ENCODE results near the gene ARHGEF12.

Gene ARHGEF12

DNA sequence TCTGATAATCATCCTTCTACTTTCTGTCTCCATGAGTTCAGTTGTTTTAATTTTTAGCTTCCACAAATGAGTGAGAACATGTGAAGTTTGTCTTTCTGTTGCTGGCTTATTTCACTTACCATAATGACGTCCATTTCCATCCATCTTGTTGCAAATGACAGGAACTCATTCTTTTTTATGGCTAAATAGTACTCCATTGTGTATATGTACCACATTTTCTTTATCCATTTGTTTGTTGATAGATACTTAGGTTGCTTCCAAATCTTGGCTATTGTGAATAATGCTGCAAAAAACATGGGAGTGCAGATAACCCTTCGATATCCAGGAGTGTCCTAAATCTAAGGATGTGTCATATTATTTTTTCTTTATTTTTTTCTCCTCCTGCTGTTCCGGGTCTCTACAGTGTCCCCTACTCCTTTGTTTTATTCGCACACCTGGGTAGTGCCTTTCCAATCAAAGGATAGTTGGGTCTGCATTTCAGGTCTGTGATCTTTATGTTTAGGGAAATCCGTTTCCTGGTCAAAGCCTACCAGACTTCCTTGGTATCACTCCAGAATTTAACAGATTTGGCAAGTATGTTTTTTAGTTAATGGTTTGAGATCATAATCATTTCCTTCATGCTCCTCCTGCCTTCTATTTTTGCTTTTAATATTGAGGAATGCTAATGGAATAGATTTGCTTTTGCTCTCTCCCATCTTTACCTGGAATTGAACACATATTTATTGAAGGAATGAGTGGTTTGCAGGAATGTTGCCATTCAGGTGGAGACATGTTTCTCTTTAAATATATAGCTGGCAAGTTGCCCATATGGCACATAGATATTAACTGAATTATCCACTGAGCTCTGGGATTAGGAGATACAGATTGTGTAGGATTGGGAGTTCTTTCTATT is 53.7 kb downstream of the ARHGEF12 start:
- no peak for DNase-seq

DNA sequence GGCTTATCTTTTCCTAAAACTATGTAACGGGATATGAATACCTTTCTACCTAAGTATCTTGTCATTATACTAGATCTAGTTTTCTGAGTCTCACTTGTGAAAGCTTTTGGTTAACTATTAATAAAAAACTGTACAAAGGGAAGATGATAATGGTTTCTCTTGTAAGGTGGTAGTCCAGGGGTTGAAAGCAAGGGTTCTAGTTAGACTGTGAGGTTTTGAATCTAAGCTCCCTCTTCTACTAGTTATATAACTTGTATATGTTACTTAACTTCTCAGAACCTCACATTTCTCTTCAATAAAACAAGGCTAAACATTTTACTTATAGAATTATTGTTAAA is 54.3 kb downstream of the ARHGEF12 start:
- DNase-seq, result no peak

DNA sequence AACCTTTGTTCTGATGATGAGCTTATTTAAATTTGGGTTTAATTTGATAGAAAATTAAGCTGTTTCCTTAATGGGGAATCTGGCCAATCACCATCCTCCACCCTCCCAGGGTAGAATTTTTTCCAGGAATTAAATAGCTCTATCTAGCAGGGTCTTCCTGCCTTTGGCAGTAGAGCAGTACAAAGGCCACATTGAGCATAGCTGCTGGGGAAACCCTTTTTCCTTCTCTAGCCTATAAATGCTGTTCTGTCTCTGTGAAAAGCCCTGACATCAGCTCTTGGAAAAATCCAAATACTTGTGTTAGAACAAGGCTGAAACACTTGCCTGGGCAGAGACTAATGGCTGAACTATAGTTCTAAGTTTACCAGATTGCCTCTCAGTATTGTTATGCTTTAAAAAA is 55.1 kb downstream of the ARHGEF12 start:
- DNase-seq, result no peak

DNA sequence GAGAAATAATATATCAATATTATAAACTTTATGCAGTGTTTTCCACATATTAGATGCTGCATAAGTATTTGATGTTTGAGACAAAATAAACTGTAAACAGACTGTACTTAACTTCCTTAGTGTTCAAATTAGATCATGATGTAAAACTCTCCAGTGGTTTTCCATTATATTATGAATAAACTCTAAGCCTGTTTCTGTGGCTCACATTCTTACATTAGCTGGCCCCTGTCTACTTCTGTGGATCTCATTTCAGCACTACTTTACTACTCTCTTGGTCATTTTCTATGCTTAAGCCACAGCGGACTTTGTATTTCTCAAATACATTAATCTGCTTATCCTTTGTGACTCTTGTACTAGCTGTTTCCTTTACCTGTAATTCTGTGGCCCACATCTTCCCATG is 55.6 kb downstream of the ARHGEF12 start:
- no peak for DNase-seq

DNA sequence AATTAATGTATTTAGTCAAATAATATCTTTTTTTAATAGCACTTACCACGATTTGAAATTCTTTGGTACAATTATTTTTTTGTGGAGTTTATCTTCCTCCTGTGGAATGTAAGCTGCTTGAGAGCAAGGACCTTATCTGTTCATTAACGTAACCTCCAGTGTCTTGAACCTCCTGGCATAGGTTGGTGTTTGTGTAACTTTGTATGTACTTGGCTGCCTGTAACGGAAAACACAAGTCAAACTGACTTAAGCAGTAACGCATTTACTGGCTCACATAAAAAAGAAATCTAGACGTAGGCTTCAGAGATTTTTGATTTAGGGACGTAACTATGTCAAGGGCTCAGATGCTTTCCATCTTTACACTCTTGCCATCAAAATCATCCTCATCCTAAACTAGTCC is 56.1 kb downstream of the ARHGEF12 start:
- DNase-seq, result no peak

DNA sequence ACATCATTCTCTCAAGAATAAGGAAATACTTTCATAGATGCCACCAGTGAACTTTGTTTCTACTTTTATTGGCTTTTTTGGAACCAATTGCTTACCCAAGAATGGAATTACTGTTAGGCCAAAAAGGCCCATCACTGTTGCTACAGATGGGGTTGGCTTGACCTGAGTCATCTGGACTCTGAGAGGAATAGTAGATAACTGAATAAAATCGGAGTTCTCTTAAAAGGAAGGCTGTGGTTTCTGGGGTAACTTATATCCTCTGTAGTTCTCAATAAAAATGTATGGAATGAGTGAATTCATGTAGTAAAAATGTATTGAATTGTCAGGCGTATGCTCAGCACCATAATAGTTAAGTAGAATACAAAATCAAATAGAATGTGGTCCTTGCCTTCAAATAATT is 56.6 kb downstream of the ARHGEF12 start:
- no peak for DNase-seq

DNA sequence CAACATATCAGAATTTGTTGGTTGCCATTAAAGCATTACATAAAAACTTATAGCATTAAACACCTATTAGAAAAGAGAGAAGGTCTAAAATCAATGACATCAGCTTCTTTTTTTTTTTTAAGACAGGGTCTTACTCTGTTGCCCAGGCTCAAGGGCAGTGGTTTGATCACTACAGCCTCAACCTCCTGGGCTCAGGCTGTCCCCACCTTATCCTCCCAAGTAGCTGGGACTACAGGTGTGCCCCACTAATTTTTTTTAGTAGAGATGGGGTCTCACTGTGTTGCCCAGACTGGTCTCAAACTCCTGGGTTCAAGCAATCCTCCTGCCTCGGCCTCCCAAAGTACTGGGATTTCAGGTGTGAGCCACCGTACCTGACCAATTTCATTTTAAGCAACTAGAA is 57.9 kb downstream of the ARHGEF12 start:
- DNase-seq, result no peak

DNA sequence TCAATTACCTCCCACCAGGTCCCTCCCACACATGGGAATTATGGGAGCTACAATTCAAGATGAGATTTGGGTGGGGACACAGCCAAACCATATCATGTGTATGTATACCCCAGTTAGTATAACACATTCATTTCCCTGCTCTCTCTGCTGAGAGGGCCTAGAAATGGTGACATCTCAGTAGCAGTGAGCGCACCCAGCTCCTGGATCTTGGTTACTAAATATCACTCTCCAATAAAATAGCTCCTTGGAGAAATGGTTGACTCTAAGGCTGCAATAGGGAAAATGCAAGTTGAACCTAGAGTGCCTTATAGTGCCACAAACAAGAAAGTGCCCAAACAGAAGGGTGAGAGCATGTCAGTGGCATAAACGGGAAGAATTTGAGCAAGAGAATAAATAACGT is 59.6 kb downstream of the ARHGEF12 start:
- DNase-seq, result no peak

DNA sequence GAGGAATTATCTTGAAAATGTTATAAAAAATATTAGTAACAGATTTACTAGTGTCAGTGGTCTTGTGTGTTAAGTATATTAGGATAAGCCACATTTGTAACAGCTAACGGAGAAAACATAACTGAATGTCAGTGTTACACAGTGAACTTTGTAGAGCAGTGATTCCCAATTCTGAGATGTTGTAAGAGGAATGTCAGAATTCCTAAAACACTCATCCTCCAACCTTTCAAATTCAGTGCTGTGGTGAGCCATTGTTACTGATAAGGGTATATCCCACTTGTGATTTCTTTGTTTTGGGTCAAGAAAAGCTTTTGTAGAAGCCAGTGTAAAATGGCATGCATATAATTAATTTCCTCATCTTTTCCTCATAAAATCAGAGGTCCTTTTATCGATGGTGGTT is 61.9 kb downstream of the ARHGEF12 start:
- no peak for DNase-seq

DNA sequence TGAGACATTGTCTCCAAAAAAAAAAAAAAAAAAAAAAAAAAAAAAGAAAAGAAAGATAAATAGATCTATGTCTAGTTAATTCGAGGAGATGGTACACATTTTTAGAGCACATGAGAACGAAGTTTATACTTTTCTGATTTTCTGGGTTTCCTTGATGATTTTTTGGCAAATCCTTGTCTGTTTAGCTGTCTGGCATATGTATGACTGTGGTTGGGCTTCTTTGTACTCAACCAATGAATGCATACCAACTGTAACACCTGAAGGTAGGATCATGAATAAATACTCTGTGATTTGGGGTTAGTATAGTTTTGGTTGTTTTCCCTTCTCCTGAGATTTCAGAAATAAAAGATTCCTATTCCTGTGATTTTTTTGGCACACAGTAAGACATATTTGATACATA is 63.1 kb downstream of the ARHGEF12 start:
- no peak for DNase-seq

DNA sequence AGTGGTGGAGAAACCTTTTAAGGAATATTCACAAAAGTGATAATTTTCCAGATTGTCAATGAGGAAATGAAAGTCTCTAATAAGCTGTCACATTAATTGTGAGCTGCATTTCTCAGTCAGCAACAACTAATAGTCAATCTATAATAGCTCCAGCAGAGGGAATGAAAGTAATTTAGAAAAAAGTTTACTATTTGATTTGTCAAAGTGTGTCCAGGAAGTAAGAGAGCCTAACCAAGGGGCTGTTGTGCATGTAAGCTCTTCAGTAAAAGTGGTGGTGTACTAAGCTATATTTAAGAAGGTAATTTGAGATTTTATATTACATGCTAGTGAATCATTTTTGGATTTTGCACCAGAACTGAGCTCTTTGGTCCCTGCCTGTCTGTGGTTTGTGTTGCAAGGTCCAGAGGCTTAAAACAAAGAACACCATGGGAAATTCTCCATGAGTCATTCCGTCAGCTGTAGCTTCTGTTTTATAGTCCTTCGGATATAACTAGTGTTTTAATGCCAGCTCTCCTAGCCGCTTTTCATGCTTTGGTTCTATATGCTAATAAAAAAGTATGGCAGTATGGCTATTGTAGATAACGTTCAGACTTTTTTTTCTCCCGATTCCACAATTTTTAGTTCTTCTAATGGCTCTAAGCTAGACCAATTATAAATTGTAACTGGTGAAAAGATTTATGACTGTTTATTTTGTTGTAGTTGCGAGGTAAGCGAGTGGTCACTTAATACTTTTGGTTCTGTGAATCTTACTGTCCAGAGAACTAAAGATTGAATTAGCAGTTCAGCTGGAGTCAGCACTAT is 64.6 kb downstream of the ARHGEF12 start:
- DNase-seq, result no peak

DNA sequence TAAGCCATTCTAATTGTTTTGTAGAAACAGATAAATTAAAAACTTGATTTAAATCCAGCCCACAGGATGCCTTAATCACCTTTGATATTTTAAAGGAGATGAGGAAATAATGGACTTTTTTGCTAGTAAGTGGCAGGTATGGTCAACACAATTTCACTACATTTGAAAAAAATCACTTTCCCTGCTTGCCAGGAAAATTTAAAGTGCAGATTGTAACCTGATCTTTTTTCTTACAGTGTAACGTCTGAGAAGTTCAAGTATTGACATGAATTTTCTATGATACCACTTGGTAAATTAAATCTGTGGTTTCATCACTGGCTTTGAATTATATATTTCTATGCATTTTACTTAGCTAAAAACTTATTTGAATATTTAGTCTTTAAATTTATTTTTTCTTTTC is 65.3 kb downstream of the ARHGEF12 start:
- DNase-seq, result no peak

DNA sequence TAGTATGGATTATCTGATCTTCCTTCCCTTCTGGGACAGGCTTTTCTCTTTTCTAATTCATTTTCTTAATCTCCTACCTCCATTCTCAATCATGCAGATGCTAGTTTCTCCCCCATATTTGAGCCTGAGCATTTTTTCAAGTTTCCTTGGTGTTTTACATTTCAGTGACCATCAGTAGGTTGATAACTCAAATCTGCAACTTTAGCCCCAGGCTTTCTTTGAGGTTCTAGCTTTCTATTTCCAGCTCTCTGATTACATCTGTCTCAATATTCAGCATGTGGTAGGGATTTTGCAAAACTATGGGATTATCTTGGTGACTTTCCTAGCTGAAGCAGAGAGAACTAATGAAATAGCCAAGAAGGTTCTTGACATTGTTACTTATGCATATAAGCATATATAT is 67.8 kb downstream of the ARHGEF12 start:
- DNase-seq, result no peak

DNA sequence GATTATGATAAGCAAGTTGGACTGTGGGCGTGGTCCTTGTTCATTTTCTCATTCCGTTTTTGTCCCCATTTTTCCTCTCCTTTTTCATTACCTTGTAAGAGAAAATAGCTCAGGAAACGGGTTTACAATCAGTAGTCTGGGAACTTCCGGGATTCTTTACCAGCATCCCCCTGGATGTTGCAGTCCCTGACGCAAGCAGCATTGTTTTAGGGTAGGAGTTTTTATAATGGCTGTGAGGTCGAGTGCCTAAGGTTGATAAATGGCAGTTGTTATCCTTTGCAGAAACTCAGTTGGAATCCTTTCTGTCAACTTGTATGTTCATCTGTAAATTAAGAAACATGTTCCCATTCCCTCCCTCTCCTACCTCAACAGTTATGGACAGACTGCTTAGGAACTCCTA is 68.3 kb downstream of the ARHGEF12 start:
- no peak for DNase-seq

DNA sequence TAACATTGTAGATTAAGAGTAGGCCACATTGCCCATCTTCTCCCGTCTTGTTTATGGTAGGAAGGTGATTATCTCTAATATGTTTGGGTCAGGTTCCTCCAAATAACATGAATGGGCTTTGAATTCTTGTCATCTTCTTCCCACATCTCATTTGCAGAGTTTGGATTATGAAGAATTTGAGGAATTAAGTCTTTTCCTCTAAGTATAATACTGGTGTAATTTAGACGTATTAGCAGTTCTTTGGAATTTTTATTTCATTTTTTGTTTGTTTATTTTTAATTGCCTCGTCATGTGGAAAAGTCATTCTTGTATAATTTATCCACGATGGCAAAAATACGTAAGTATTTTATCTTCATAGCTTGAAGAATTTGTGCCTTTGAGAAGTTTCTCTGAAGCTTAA is 73.4 kb downstream of the ARHGEF12 start:
- no peak for DNase-seq

DNA sequence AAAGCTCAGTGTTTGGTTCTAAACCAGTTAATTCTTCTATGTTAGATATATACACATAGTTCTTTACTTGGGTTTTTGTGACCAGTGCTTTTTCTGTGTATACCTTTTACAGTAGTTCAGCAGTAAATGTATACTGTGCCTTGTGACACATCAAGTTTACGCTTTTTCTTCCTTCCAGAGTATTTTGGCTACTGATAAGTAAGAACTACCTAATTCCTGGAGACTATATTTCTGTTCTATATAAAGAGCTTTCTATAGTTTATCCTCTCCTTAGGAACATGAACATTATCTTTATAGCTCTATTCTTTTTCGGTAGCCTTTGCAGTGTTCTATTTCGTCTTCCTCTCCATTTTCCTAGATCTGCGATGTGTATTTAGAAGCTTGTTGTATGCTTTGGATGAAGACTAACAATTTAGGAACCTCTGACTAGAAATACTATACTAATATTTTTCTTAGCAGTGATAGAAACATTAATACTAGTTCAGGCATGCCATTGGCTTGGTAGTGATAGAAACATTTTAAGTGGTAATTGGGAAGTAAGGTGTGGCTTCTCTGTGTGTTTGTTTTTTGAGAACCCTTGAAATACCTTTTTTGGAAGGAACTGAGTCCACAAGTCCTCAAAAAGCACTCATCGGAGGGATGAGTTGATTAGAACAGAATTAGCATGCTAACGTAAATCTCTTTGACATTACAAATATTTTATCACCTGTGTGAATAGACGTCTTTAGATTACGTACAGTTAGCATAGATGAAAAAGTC is 74.6 kb downstream of the ARHGEF12 start:
- DNase-seq, result no peak

DNA sequence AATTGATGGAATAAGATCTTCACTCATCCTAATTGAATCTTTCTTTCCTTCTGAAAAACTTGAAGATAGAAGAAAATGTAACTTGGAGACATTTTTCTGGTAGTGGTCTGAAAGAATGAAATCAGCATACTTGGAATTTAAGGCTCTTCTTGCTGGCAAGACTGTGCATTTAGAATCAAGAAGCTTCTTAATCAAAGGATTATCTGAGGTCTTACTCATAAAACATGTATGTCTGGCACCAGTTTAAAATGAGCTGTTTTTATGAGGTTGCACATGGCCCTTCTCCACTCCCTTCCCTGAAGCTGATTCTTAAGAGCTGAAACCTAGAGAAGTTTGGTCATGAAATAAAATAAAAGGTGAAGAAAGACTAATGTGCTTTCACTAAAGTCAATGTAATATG is 77.3 kb downstream of the ARHGEF12 start:
- no peak for DNase-seq

DNA sequence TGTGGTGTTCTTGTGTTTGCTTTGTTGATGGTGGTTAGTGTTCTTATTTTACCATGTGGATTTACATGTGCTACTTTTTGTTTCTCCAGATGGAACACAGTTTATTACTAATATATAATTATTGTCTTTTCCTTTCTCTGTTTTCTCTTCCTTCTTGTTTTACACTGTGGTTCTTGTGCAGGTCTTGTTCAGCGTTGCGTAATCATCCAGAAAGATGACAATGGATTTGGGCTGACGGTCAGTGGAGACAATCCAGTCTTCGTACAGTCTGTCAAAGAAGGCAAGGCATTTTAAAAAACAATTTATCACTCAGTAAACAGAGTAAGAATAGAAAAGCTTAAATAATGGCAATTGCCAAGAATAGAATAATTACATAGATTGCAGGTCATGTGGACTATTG is 84.4 kb downstream of the ARHGEF12 start:
- no peak for DNase-seq

DNA sequence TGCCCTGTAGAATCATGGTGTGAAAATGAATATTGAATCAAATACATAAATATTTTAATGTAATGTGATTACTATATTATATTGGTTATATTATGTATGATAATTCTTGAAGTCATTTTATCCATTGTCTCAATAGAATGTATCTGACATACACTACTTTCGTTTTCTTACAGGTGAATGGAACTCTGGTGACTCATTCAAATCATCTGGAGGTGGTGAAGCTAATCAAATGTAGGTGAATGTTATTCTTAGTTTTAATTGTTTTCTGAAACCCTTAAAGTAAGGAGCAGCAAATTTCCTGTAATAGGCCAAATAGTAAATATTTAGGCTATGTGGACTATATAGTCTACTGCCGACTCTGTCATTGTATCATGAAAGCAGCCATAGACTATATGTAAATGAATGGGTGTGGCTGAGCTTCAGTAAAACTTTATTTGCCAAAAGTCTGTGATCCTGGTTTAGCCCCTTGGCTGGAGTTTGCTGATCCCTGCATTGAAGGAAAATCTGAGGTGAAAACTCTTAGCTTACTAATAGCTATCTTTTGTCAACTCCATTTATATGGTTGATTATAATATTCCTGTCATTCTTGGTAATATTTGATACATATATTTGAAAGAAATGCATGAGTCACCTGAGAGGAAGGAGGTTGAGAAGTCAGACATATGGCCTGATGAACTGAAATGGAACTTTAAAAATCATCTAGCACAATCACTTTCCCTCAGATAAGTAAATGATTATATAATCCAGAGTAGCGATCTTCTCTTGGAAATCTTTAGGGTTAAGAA is 88.2 kb downstream of the ARHGEF12 start:
- no peak for DNase-seq

DNA sequence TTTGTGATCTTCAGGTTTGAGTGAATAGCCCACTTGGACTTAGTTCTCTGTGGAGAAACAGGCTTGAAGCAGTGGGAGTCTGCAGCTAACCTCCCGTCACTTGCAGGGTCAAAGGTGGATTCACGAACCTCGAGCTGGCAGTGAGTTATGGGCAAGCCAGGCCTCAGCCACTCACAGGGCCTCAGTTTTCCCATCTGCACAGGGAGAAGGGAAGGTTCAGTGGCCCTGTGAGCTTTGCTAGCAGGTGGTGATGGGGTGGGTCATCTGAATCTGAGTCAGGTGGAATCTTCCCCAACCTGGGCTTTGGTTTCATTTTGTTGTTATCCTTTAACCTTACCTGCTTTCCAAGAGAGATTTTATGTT is 88.7 kb downstream of the ARHGEF12 start:
- no peak for DNase-seq

DNA sequence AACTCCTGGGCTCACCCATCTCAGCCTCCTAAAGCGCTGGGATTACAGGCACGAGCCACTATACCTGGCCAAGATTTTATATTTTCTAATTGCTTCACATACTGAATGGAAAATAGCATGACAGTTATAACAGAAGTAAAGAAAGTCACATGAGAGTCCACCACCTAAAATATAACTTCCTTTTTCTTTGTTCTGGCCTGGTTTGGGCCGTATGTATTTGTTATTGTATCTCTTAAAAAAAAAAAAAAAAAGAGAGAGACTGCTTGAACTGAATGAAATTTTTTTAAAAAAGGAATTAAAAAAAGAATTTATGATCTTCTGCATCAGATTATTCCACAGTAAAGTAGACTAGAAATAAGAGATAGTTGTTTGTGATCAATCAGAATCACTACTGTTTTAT is 89.3 kb downstream of the ARHGEF12 start:
- DNase-seq, result peak; percentile 27

DNA sequence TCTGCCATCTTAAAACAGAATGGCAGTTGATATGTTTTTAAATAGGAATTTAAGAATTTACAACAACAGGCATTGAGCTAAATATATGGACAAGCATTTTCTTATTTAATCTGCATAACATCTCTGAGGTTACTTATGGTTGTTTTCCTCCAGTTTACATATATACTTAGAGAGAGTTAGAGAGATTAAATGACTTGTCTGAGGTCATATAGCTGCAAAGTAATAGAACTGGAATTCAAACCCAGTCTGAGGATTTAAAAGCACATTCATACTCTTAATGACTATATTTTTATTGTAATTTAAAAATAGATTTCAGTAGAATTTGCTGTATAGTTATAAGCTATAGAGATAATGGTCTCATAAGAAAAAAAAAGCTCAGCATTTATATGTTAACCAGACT is 93.9 kb downstream of the ARHGEF12 start:
- DNase-seq, result no peak

DNA sequence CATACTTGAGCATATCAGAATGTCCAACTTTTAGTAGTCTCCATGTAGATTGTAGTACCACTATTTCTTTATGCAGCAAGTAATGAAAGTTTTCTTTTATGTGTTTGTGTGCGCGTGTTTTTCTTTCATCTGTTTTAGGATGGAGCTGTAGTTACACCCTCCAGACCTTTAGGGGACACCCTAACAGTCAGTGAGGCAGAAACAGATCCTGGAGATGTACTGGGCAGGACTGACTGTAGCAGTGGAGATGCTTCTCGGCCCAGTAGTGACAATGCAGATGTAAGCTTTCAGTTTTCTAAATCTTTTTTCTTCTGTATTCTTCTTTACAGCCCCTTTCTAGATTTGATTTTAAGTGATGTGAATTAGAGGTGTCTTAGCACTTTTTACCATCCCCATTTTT is 95.4 kb downstream of the ARHGEF12 start:
- peak; percentile 51 for DNase-seq

Data from hematopoietic multipotent progenitor cell treated with erythropoietin and hydrocortisone succinate and interleukin-3 and kit ligand, for 6 days (in vitro differentiated cells).